Forelimb muscle (tissue), 1 donor: ENCODE data around the gene CDKN2C. TPM values are rescaled to one million over a fixed set of nuclear protein-coding genes. Genes with fewer than 3 reads are reported as not detected.
"Not testable (repeated sequence)": the region's sequence is repeated elsewhere in the genome, so short reads cannot be mapped to it uniquely, and the experiment has no call there.

Experiments
- DNase-seq: peaks from one replicate; pipeline ENCODE4 v3.0.0-alpha.2; 2013; ENCODE audit warnings: low read depth
- polyA plus RNA-seq: library from polyadenylated mRNA; unstranded; fragments of 120-200 nt; gene quantifications from one replicate; pipeline ENCODE4 v1.2.1, GENCODE V29; 2013; ENCODE audit not compliant: insufficient read length

Gene CDKN2C
- 10.3 TPM for polyA plus RNA-seq

- no peak for DNase-seq
Measured at GRCh38 chr1:50969611-50970508, at the start of gene CDKN2C. Gene CDKN2C (plus strand): TSS chr1:50970245. CDS start chr1:50970369, 124 bp downstream.

- no peak for DNase-seq
Measured at GRCh38 chr1:50920409-50920808, 49.6 kb upstream of the CDKN2C start.

- DNase-seq, result no peak
Measured at GRCh38 chr1:50921029-50921428, 49.0 kb upstream of the CDKN2C start.

GRCh38 chr1:50923564-50923963, 46.5 kb upstream of the CDKN2C start:
- DNase-seq, result no peak

- peak; percentile 2 for DNase-seq
Measured at GRCh38 chr1:50929376-50929958, 40.6 kb upstream of the CDKN2C start.

- no peak for DNase-seq
Measured at GRCh38 chr1:50930193-50930592, 39.9 kb upstream of the CDKN2C start.

GRCh38 chr1:50930965-50931737, 38.9 kb upstream of the CDKN2C start:
- no peak for DNase-seq

GRCh38 chr1:50932043-50932442, 38.0 kb upstream of the CDKN2C start:
- DNase-seq, result not testable (repeated sequence)

- DNase-seq, result not testable (repeated sequence)
Measured at GRCh38 chr1:50933770-50934169, 36.3 kb upstream of the CDKN2C start.

GRCh38 chr1:50934838-50935237, 35.2 kb upstream of the CDKN2C start:
- no peak for DNase-seq

- not testable (repeated sequence) for DNase-seq
Measured at GRCh38 chr1:50935276-50935675, 34.8 kb upstream of the CDKN2C start.

- no peak for DNase-seq
Measured at GRCh38 chr1:50936321-50936720, 33.7 kb upstream of the CDKN2C start.

- DNase-seq, result no peak
Measured at GRCh38 chr1:50940291-50940690, 29.8 kb upstream of the CDKN2C start.

GRCh38 chr1:50942334-50942733, 27.7 kb upstream of the CDKN2C start:
- DNase-seq, result no peak

GRCh38 chr1:50949286-50949982, 20.6 kb upstream of the CDKN2C start:
- no peak for DNase-seq

- no peak for DNase-seq
Measured at GRCh38 chr1:50950396-50950795, 19.6 kb upstream of the CDKN2C start.

GRCh38 chr1:50952566-50952965, 17.5 kb upstream of the CDKN2C start:
- DNase-seq, result not testable (repeated sequence)

GRCh38 chr1:50955116-50955515, 14.9 kb upstream of the CDKN2C start:
- DNase-seq, result no peak

- DNase-seq, result no peak
Measured at GRCh38 chr1:50959303-50959912, 10.6 kb upstream of the CDKN2C start.

GRCh38 chr1:50959913-50960844, 9.9 kb upstream of the CDKN2C start, which contains the start of gene FAF1:
Gene FAF1 (minus strand): TSS chr1:50960267. CDS start chr1:50959811, 456 bp downstream.
- DNase-seq, result peak; percentile 94
